Activated CD4-positive, alpha-beta T cell treated with anti-CD3 and anti-CD28 coated beads, Interleukin-2, amount 10 ng/mL, durations not matched to agents 7 days and 5 days (primary cell): ENCODE data around the gene GPSM1. TPM values are rescaled to one million over a fixed set of nuclear protein-coding genes. Genes with fewer than 3 reads are reported as not detected.

ENCODE experiments used
- CTCF ChIA-PET: fragments of 350-600 bp; sonication (Branson Sonifier 250); formaldehyde crosslinking; loops from one replicate; lab custom pipeline; 2021; ENCODE audit warnings: antibody characterized with exemption; lab: Charles Lee
- POLR2A ChIA-PET: fragments of 350-600 bp; sonication (Branson Sonifier 250); formaldehyde crosslinking; loops from one replicate; lab custom pipeline; 2021; ENCODE audit warnings: antibody characterized with exemption; lab: Charles Lee
- DNase-seq: peaks from one replicate; pipeline ENCODE4 v3.0.0-alpha.2; 2020
- H3K27ac Mint-ChIP-seq: one replicate; pipeline ENCODE4 v1.8.0; 2021; ENCODE audit warnings: mild to moderate bottlenecking, moderate library complexity, mixed read lengths
- H3K27me3 Mint-ChIP-seq: one replicate; pipeline ENCODE4 v1.8.0; 2021; ENCODE audit warnings: mixed read lengths
- H3K36me3 Mint-ChIP-seq: one replicate; pipeline ENCODE4 v1.8.0; 2021; ENCODE audit warnings: low read depth, mixed read lengths
- H3K4me1 Mint-ChIP-seq: one replicate; pipeline ENCODE4 v1.8.0; 2021; ENCODE audit warnings: mixed read lengths
- H3K4me3 Mint-ChIP-seq: one replicate; pipeline ENCODE4 v1.8.0; 2021; ENCODE audit warnings: mild to moderate bottlenecking, moderate library complexity, mixed read lengths
- H3K9me3 Mint-ChIP-seq: one replicate; pipeline ENCODE4 v1.8.0; 2021; ENCODE audit warnings: mixed read lengths
- total RNA-seq, 2 experiments: library from RNA; stranded (reverse); gene quantifications; one replicate each; pipeline ENCODE4 v1.2.3, GENCODE V29; 2021

Gene GPSM1
- total RNA-seq, 2 experiments from 2014 or later = 2.7 to 2.9 TPM

DNA sequence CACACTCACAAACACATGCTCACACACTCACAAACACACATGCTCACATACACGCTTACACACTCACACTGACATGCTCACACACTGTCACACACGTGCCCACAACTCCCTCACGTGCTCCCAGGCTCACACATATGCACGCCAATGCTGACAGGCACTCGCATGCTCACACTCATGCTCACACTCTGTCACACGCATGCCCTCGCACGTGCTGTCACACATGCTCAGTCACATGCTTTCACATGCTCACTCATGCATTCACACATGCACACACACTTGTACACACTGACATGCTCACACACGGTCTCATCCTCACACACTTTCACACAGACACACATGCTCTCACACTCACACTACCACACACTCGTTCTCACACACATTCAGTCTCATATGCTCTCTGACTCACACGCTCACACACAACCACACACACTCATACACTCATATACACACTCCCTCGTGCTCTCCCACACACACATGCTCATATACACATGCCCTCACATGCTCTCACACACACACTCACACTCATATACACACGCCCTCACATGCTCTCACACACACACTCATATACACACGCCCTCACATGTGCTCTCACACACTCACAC lies 33.8 kb upstream of the GPSM1 start:
- ChIA-PET CTCF (no interaction called here), POLR2A (no interaction called here)
- Mint-ChIP-seq H3K9me3 (no peaks in the 10 kb centered on the region), H3K27me3 (no peaks in the 10 kb centered on the region), H3K36me3 (no peaks in the 10 kb centered on the region), H3K4me1 (no peaks in the 10 kb centered on the region), H3K4me3 (no peak overlapping the region), H3K27ac (no peak overlapping the region)
- no peak for DNase-seq

DNA sequence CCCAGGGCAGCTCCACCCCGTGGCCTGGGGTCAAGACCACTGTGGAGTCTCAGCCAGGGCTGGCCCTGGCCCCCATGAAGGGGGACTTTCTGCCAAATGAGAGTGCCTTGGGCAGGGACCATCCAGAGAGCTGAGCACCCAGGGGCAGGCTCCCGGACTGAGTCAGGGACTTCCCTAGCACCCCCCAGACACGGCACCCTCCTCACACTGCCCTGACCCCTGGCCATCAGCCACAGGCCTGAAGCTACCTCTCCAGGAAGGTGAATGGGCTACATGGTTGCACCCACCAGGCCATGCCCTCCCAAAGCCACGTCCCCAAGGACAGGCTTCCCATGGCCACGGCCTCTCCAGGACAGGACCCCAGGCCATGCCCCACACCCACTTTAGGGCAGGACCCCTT lies 32.9 kb upstream of the GPSM1 start:
- DNase-seq = no peak
- H3K9me3 Mint-ChIP-seq = no peaks in the 10 kb centered on the region
- no peak overlapping the region for H3K27ac Mint-ChIP-seq
- ChIA-PET CTCF (no interaction called here), POLR2A (no interaction called here)
- H3K4me1 Mint-ChIP-seq = no peaks in the 10 kb centered on the region
- H3K4me3 Mint-ChIP-seq = no peak overlapping the region
- no peaks in the 10 kb centered on the region for H3K36me3 Mint-ChIP-seq
- H3K27me3 Mint-ChIP-seq = no peaks in the 10 kb centered on the region

DNA sequence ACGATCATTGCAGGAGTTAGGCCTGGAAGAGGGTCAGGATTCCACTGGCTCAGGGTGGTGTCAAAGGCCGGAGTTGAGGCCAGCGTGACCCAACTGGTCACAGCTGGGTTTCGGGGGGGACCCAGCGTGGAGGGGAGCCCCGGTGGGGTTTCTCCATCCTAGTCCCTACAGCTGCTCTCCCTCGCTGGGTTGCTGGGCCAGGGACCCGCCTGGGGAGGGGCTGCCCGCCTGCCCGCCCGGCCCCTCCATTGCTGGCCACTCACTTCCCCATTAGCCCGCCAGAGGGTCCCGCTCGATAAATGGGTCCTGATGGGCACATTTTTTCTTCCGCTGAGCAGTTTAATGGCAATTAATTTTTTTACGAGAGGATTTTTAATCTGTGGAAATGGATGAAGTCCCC lies 32.3 kb upstream of the GPSM1 start:
- POLR2A ChIA-PET = no interaction called here
- Mint-ChIP-seq H3K27me3 (no peaks in the 10 kb centered on the region), H3K4me1 (no peaks in the 10 kb centered on the region), H3K4me3 (no peak overlapping the region), H3K9me3 (no peaks in the 10 kb centered on the region), H3K27ac (no peak overlapping the region), H3K36me3 (no peaks in the 10 kb centered on the region)
- CTCF ChIA-PET = no interaction called here
- DNase-seq = no peak

DNA sequence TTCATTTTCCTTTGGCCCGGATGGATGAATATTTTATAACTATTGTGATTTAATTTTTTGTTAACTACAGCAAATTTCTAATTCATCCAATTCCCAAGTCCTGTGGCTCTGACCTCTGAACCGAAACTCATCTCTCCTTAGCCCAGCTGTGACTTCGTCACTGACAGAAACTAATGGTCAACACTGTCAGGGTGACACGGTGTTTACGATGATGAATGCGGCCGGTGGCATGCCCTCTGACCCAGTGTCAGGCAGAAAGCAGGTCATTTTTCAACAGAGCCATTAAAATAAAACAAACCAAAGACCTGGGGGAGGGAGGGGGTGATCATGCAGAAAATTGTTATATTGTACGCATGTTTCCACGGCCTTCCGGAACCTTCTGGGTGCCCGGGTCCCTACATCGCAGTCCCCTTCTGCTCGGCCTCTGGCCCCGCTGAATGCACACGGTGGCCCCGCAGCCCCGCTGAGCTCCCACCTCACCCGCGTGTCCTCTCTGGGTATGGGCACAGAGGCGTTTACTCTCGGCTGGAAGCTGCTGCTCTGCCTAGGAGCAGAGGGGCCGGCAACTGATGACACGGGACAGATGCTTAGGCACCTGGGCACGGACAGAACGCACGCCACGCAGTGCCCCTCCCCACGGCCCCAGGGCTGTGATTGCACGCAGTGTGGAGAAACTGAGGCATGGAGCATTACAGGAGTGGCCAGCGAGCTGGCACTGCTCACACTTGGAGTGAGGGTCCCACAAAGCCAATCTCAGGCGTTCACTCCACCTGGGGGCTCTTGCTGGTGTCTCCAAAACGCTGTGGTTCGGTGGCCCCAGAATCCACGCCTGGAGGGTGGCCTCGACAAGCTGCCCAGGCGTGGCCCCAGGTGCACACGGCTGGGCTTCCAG lies 31.6 kb upstream of the GPSM1 start:
- ChIA-PET CTCF (no interaction called here), POLR2A (no interaction called here)
- Mint-ChIP-seq H3K36me3 (no peaks in the 10 kb centered on the region), H3K27me3 (no peaks in the 10 kb centered on the region), H3K4me3 (no peak overlapping the region), H3K9me3 (no peaks in the 10 kb centered on the region), H3K4me1 (no peaks in the 10 kb centered on the region), H3K27ac (no peak overlapping the region)
- DNase-seq = no peak

DNA sequence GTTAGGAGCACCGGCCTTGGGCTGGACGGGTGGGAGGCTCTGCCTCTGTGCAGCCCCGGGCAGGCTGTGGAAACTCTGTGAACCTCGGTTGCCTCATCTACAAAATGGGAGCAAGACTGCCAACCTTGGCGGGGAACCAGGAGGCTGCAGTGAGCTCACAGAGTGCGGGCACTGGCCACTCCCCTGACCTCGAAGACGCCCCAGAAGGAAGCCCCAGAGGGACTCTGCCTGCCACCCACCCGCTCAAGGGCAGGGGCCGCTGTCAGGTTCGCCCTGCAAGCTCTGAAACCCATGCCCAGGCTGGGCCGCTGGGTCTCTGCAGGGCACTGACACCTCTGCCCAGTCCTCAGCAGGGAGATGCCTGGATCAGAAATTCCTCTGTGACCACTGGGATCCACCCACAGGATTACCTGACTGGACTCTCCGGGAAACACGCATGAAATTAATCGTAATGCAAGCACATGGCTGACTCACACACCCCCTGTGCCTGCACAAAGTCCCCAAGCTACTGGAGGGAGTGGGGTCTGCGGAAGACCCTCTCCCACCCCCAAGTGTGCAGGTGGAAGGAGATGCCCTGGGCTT lies 30.8 kb upstream of the GPSM1 start:
- Mint-ChIP-seq H3K27ac (no peak overlapping the region), H3K9me3 (no peaks in the 10 kb centered on the region), H3K27me3 (no peaks in the 10 kb centered on the region), H3K36me3 (no peaks in the 10 kb centered on the region), H3K4me1 (no peaks in the 10 kb centered on the region), H3K4me3 (no peak overlapping the region)
- CTCF ChIA-PET = no interaction called here
- no peak for DNase-seq
- POLR2A ChIA-PET = no interaction called here

GRCh38 chr9:136297016-136297691 lies 30.2 kb upstream of the GPSM1 start:
- Mint-ChIP-seq H3K4me1 (no peaks in the 10 kb centered on the region), H3K9me3 (no peaks in the 10 kb centered on the region), H3K4me3 (no peak overlapping the region), H3K27me3 (no peaks in the 10 kb centered on the region), H3K36me3 (no peaks in the 10 kb centered on the region), H3K27ac (no peak overlapping the region)
- ChIA-PET POLR2A (no interaction called here), CTCF (no interaction called here)
- DNase-seq = no peak

DNA sequence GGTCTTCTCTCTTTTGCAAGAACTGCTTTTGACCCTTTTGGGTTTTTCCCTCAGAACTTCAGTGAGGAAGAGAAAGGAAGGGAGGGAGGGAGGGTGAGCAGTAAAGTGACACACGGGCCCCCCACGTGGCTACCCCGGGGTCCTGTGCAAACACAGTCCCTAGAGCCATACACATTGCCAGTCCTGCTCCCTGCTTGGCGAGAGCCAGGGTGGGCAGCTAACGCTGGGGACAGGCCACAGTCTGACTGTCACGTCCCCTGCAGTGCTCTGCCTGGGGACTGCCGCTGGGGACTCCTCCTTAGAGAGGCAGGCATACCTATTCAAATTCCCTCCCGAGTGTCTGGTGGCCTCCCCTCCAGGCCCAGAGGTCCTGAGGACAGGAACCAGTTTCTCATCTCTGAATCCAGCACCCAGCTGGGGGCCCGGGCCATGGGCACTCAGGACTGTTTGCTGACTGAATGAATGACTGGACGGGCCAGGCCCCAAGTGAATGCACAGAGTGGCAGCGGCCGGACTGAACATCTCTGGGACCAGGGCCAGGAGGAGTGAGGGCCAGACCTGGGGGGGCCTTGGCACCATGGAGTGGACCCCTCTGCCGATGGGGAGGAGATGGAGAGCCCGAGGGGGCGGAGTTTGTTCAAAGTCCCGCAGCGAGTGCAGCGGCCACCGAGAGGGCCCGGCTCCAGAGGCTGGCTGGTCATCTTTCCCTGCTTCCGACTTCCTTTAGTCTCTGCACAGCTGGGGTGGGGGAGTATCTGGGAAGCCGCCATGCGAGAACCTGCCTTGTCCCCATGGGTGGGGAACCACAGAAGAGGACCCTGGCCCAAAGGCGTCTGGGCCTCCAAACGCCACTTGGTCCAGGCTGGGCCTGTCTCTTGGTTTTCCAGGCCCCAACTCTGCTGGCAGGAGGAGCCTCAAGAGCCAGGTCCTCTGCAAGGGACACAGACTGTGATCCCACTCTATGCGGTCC lies 29.3 kb upstream of the GPSM1 start:
- ChIA-PET POLR2A (no interaction called here), CTCF (no interaction called here)
- Mint-ChIP-seq H3K27me3 (no peaks in the 10 kb centered on the region), H3K4me3 (no peak overlapping the region), H3K4me1 (no peaks in the 10 kb centered on the region), H3K27ac (no peak overlapping the region), H3K36me3 (no peaks in the 10 kb centered on the region), H3K9me3 (no peaks in the 10 kb centered on the region)
- no peak for DNase-seq

DNA sequence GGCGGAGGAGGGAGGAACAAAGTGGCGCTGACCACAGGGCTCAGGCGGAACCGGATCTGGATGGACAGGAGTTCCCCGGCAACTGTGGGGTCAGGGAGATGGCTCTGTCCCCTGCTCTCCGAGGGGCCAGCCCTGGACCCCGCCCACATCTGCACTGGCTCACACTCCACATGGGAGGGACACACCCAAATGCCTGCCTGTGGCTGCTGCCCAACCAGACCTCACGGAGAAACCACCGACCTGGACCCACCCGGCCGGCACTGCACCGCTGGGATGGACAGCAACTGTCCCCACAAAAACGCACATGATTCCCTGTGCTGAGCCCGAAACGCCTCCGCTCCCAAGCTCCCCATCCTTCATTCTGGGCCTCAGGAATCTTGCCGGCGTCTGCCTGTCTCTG lies 28.2 kb upstream of the GPSM1 start:
- no peak for DNase-seq
- Mint-ChIP-seq H3K4me1 (no peaks in the 10 kb centered on the region), H3K27me3 (no peaks in the 10 kb centered on the region), H3K9me3 (no peaks in the 10 kb centered on the region), H3K36me3 (no peaks in the 10 kb centered on the region), H3K27ac (no peak overlapping the region), H3K4me3 (no peak overlapping the region)
- POLR2A ChIA-PET = no interaction called here
- CTCF ChIA-PET = no interaction called here

DNA sequence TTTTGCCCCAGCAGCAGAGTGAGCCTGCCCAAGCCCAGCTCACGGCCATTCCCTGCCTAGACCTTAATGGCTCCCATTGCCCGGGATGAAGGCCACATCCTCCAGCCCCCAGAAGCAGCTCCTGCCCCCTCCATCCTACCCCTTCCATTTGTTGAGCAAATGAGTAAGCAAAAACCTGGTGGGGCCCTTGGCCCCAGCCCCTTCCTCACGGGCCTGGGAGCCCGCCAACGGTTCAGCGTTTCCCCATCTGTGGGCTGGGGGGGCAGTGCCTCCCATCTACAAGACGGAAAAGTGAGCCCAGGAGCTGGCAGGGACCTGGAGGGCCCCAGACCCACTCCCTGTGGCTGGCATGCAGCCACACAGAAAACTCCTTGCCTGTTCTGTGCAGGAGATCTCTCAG lies 27.8 kb upstream of the GPSM1 start:
- H3K27ac Mint-ChIP-seq = no peak overlapping the region
- no peaks in the 10 kb centered on the region for H3K36me3 Mint-ChIP-seq
- no peaks in the 10 kb centered on the region for H3K27me3 Mint-ChIP-seq
- no peaks in the 10 kb centered on the region for H3K9me3 Mint-ChIP-seq
- ChIA-PET CTCF (no interaction called here), POLR2A (no interaction called here)
- no peak for DNase-seq
- no peaks in the 10 kb centered on the region for H3K4me1 Mint-ChIP-seq
- no peak overlapping the region for H3K4me3 Mint-ChIP-seq

- no peak for DNase-seq
- ChIA-PET CTCF (interaction anchor here (0.7 kb wide), 1 partner anchor 268 kb away, joined by 4 read pairs; no protein-coding TSS in a partner anchor), POLR2A (no interaction called here)
- H3K27ac Mint-ChIP-seq = no peak overlapping the region
- no peak overlapping the region for H3K4me3 Mint-ChIP-seq
- no peaks in the 10 kb centered on the region for H3K4me1 Mint-ChIP-seq
- no peaks in the 10 kb centered on the region for H3K27me3 Mint-ChIP-seq
- H3K36me3 Mint-ChIP-seq = no peaks in the 10 kb centered on the region
- no peaks in the 10 kb centered on the region for H3K9me3 Mint-ChIP-seq
These were observed 27.3 kb upstream of the GPSM1 start for GRCh38 chr9:136300016-136300545.

DNA sequence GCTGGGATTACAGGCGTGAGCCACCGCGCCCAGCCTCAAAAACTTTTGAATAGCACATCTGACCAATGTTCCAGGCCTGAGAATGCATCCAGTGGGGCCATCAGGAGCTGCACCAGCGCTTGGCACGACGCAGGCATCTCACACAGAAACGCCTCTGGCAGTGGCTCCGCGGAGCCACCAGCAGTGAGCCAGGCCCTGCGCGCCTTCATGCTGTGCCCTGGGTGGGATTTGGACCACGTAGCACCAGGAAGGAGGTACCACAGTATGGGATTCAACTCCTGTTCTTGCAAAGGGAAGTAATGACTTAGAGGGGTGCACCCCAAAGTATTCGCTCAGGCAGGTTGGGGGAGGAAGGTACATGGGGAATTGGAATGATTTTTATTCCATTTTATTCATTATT lies 26.5 kb upstream of the GPSM1 start:
- Mint-ChIP-seq H3K36me3 (no peaks in the 10 kb centered on the region), H3K4me3 (no peak overlapping the region), H3K27me3 (no peaks in the 10 kb centered on the region), H3K4me1 (no peaks in the 10 kb centered on the region), H3K9me3 (no peaks in the 10 kb centered on the region), H3K27ac (no peak overlapping the region)
- ChIA-PET CTCF (no interaction called here), POLR2A (no interaction called here)
- no peak for DNase-seq

GRCh38 chr9:136302527-136302926 lies 24.8 kb upstream of the GPSM1 start:
- Mint-ChIP-seq H3K36me3 (no peaks in the 10 kb centered on the region), H3K9me3 (no peaks in the 10 kb centered on the region), H3K4me1 (peaks cover 3% of the 10 kb centered on the region), H3K4me3 (no peak overlapping the region), H3K27me3 (peaks cover 4% of the 10 kb centered on the region), H3K27ac (no peak overlapping the region)
- ChIA-PET POLR2A (interaction anchor here (0.6 kb wide), 1 partner anchor 15 kb away, joined by 3 read pairs; no protein-coding TSS in a partner anchor), CTCF (no interaction called here)
- DNase-seq = no peak
